Tibial nerve (tissue), 4 donors: ENCODE data around the gene DBX1.

Experiments
- EP300 ChIP-seq, 2 donors: sonication (generic); formaldehyde crosslinking; IDR thresholded peaks; one replicate each; pipeline ENCODE4 v1.6.1; 2017; ENCODE audit warnings: antibody characterized with exemption in 2 of 2, mild to moderate bottlenecking in 1 of 2
- POLR2A ChIP-seq, 2 donors: fragments of 450-650 bp; IDR thresholded peaks; one replicate each; pipeline ENCODE4 v1.6.1; 2017; ENCODE audit warnings: antibody characterized with exemption in 2 of 2, mild to moderate bottlenecking in 2 of 2, moderate library complexity in 2 of 2
- TF ChIP-seq, protein P1 (sequence below), 5 experiments: fragments of 200-600 bp in 3 of 5; fragments of 450-650 bp in 2 of 5; sonication (generic) in 3 of 5; IDR thresholded peaks; one replicate each; pipeline ENCODE4 v1.5.1; 2016 to 2019; ENCODE audit warnings: antibody characterized with exemption in 5 of 5, mild to moderate bottlenecking in 3 of 5, moderate library complexity in 2 of 5

DNA sequence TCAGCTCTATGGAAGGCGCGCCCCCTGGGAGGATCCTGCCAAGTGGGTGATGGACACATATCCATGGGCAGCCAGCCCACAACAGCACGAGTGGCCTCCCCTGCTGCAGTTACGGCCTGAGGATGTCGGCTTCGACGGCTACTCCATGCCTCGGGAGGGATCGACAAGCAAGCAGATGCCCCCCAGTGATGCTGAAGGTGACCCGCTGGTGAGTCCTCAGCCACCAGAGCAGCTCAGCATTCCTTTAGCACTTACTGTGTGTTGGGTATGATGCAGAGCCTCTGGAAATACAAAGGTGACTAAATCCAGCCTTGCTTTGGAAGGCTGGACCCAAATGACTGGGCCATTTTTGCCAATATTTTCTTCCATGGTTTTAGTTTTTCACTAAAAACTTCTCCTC is 45.7 kb downstream of the DBX1 start:
- TF ChIP-seq, protein P1, sequence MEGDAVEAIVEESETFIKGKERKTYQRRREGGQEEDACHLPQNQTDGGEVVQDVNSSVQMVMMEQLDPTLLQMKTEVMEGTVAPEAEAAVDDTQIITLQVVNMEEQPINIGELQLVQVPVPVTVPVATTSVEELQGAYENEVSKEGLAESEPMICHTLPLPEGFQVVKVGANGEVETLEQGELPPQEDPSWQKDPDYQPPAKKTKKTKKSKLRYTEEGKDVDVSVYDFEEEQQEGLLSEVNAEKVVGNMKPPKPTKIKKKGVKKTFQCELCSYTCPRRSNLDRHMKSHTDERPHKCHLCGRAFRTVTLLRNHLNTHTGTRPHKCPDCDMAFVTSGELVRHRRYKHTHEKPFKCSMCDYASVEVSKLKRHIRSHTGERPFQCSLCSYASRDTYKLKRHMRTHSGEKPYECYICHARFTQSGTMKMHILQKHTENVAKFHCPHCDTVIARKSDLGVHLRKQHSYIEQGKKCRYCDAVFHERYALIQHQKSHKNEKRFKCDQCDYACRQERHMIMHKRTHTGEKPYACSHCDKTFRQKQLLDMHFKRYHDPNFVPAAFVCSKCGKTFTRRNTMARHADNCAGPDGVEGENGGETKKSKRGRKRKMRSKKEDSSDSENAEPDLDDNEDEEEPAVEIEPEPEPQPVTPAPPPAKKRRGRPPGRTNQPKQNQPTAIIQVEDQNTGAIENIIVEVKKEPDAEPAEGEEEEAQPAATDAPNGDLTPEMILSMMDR (IDR thresholded peaks at IDR 0.05): no peak
- TF ChIP-seq EP300 (IDR thresholded peaks at IDR 0.05): no peak
- TF ChIP-seq POLR2A (IDR thresholded peaks at IDR 0.05): no peak
